Endothelial cell (in vitro differentiated cells): ENCODE results near the gene ITGAL. TPM values are rescaled to one million over a fixed set of nuclear protein-coding genes. Genes with fewer than 3 reads are reported as not detected.
A peak's percentile ranks its signal among the peaks of the same experiment; 100 is the strongest.

Experiments used
- DNase-seq: peaks from one replicate; pipeline ENCODE4 v3.0.0; 2021; ENCODE audit warnings: low spot score
- H3K27ac Mint-ChIP-seq: one replicate; pipeline ENCODE4 v1.8.0; 2021; ENCODE audit warnings: mixed read lengths, inconsistent platforms; ENCODE audit not compliant: unreplicated experiment
- H3K27me3 Mint-ChIP-seq: one replicate; pipeline ENCODE4 v1.8.0; 2021; ENCODE audit warnings: mild to moderate bottlenecking, moderate library complexity, mixed read lengths, inconsistent platforms; ENCODE audit not compliant: unreplicated experiment
- H3K36me3 Mint-ChIP-seq: one replicate; pipeline ENCODE4 v1.8.0; 2021; ENCODE audit warnings: mild to moderate bottlenecking, low read depth, mixed read lengths, inconsistent platforms; ENCODE audit not compliant: unreplicated experiment
- H3K4me1 Mint-ChIP-seq: one replicate; pipeline ENCODE4 v1.8.0; 2021; ENCODE audit warnings: mild to moderate bottlenecking, mixed read lengths, inconsistent platforms; ENCODE audit not compliant: unreplicated experiment
- H3K4me3 Mint-ChIP-seq: one replicate; pipeline ENCODE4 v1.8.0; 2021; ENCODE audit warnings: mild to moderate bottlenecking, mixed read lengths, inconsistent platforms; ENCODE audit not compliant: unreplicated experiment
- H3K9me3 Mint-ChIP-seq: one replicate; pipeline ENCODE4 v1.8.0; 2021; ENCODE audit warnings: mixed read lengths, inconsistent platforms; ENCODE audit not compliant: unreplicated experiment
- CTCF ChIP-seq: fragments of 200-600 bp; sonication (generic); IDR thresholded peaks from one replicate; pipeline ENCODE4 v1.5.0; 2021; ENCODE audit warnings: antibody characterized with exemption; ENCODE audit not compliant: unreplicated experiment
- total RNA-seq: library from RNA; stranded (reverse); fragmentation: NEBNext Ultra II Directional; extraction: Animal tissue kit (Norgen Biotek cat#: 25700); gene quantifications from one replicate; pipeline ENCODE4 v1.2.1, GENCODE V29; 2021; ENCODE audit not compliant: unreplicated experiment

Gene ITGAL
- total RNA-seq, 1 donor from 2014 or later = not detected

GRCh38 chr16:30555315-30556124 is 83.0 kb downstream of the ITGAL start:
- no peak for DNase-seq
- H3K4me3 Mint-ChIP-seq = peak overlapping the region; percentile 85
- no peak overlapping the region for H3K27ac Mint-ChIP-seq

GRCh38 chr16:30556125-30556473 is 83.6 kb downstream of the ITGAL start:
- DNase-seq = no peak
- Mint-ChIP-seq H3K4me3 (peak overlapping the region; percentile 85), H3K36me3 (peaks cover 15% of the 10 kb centered on the region), H3K4me1 (peaks cover 29% of the 10 kb centered on the region), H3K27me3 (peaks cover 8% of the 10 kb centered on the region), H3K9me3 (no peaks in the 10 kb centered on the region), H3K27ac (no peak overlapping the region)
- no peak for TF ChIP-seq CTCF

More at GRCh38 chr16:30555315-30556124, 83.0 kb downstream of the ITGAL start:
- H3K4me1 Mint-ChIP-seq = peaks cover 29% of the 10 kb centered on the region
- H3K27me3 Mint-ChIP-seq = peaks cover 8% of the 10 kb centered on the region
- TF ChIP-seq CTCF = no peak
- no peaks in the 10 kb centered on the region for H3K9me3 Mint-ChIP-seq
- H3K36me3 Mint-ChIP-seq = peaks cover 15% of the 10 kb centered on the region

- H3K4me1 Mint-ChIP-seq = peaks cover 32% of the 10 kb centered on the region
- TF ChIP-seq CTCF = no peak
- H3K4me3 Mint-ChIP-seq = peak overlapping the region; percentile 88
- DNase-seq = peak; percentile 17
- H3K9me3 Mint-ChIP-seq = no peaks in the 10 kb centered on the region
- peaks cover 15% of the 10 kb centered on the region for H3K36me3 Mint-ChIP-seq
- H3K27me3 Mint-ChIP-seq = peaks cover 10% of the 10 kb centered on the region
- peak overlapping the region; percentile 86 for H3K27ac Mint-ChIP-seq
Measured at GRCh38 chr16:30557707-30557956, 85.1 kb downstream of the ITGAL start.

DNA sequence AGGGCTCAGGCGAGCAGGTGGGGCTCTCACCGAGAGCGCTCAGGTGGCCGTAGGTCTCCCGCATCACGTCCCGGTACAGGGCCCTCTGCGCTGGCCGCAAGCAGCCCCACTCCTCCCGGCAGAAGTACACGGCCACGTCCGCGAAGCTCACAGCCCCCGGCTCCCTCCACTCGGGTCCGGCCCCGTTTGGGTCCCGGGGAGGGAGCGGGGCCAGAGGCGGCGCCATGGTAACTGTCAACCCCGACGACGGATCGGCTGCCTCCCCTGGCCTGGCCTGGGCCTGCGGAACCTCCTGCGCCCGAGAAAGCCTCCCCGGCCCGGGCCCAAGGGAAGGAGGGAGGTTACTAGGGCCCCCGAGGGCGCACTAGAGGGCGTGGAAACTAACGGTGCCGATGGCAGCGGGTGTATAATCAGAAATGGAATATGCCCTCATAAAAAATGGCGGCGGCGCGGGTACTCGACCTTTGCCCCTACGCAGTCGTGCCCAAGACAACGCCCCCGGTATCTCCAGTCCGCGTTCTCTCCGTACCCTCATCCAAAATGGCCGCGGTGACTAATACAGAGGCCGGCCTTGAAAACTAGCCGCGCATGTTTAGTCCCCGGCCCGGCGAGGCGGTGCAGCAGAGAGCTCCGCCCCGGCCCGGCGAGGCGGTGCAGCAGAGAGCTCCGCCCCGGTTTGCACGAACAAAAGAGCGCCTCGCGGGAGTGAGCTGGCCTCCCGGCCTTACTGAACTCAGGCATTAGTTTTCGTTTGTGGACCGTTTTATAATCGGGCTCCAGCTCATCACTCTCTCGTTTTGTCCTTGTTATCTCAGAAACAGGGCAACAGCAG is 85.6 kb downstream of the ITGAL start, which contains the start of gene ZNF764:
Gene ZNF764, minus strand, starts transcription at position 418 of the 832 bp plus-strand sequence. Its CDS starts 192 bp downstream, at position 226.
- peaks cover 31% of the 10 kb centered on the region for H3K4me1 Mint-ChIP-seq
- peak within 1 kb of the TSS; percentile 92 for H3K27ac Mint-ChIP-seq
- H3K27me3 Mint-ChIP-seq = peaks cover 10% of the 10 kb centered on the region
- peak; percentile 92 for DNase-seq
- H3K36me3 Mint-ChIP-seq = peaks cover 15% of the 10 kb centered on the region
- no peaks in the 10 kb centered on the region for H3K9me3 Mint-ChIP-seq
- TF ChIP-seq CTCF = no peak
- peak within 1 kb of the TSS; percentile 89 for H3K4me3 Mint-ChIP-seq
